Epithelial cell of prostate (primary cell): ENCODE measurements around the gene RAPH1.
"Not testable (repeated sequence)": the region's sequence is repeated elsewhere in the genome, so short reads cannot be mapped to it uniquely, and the experiment has no call there.

ENCODE experiments used
- DNase-seq: peaks from one replicate; pipeline ENCODE4 v3.0.0-alpha.2; 2011; ENCODE audit warnings: low read depth, low spot score
- H3K27ac ChIP-seq: fragments of 450-650 bp; 2 replicates; pipeline ENCODE4 v1.5.1; 2017; ENCODE audit warnings: mild to moderate bottlenecking

The RAPH1 gene

DNA sequence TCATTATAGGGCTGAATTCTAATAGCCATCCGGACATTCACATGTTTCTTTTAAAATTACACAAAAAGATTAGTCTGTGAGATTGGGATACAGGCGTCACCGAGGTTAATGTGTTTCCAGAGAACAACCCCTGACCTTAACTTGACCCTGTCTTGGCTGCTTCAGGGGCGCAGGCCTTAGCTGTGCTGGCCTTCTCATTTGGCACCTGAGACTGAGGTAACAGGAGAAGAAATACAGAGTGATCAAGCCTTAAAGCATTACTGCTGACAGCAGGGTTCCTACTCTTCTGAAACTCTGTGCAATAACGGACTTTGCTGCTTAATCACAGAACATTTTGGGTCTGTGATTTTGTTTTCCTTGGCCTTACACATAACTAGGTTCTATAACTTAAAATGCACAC, 92.6 kb downstream of the RAPH1 start:
- DNase-seq, result no peak
- no peak overlapping the region for H3K27ac ChIP-seq

DNA sequence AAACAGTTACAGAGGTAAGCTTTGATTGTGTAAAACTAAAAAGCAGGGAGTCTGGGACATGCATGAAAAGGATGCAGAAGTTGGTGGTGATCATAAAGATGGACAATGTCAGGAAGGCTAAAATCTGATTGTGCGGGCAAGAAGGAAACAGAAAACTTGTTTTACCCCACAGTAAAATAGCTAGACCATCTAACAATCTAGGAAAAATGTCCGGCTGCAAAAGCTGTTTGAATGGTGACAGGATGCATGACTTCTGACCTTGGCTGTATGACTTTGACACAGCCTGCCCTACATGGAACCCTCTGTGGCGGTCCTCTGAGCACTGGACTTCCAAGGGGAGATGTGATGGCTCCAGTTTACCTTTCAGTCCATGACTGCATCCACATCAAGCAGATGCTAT, 93.6 kb downstream of the RAPH1 start:
- no peak overlapping the region for H3K27ac ChIP-seq
- no peak for DNase-seq

DNA sequence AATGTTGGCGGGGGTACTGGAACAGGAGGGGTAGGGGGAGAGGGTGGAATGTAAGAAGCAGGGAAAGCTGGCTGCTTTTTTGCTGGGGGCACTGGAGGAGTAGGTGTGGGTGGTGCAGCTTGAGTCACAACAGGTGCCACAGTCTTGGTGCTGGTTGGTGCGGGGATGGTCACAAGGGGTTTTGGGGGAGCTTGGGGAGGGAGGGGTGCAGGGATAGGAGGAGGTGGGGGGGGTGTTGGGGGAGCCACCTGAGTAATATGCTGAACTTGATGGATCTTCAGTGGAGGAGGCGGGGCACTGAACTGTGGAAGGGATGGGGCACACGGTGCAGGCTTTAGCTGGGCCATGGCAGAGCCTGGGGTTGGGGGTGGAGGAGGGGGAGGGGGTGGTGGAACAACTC, 94.4 kb downstream of the RAPH1 start:
- DNase-seq, result no peak
- no peak overlapping the region for H3K27ac ChIP-seq

DNA sequence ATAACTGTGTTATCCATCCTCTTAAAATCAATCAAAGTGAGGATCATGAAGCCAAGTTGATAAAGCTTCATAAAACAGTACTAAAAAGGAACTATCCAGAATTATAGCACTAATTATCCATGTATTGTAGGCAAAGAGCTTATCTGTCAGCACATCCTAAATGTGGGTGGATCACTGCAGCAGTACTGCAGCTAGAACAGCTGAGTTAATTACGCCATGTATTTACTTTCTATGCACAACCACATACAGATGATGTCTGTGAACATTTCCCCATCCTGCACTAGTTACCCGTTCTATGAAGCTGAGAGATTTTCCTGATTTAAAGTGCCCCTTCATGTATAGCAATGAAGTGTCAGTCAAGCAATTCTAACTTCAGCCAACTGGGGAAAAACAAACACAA, 96.6 kb downstream of the RAPH1 start:
- H3K27ac ChIP-seq, result no peak overlapping the region
- DNase-seq, result no peak

DNA sequence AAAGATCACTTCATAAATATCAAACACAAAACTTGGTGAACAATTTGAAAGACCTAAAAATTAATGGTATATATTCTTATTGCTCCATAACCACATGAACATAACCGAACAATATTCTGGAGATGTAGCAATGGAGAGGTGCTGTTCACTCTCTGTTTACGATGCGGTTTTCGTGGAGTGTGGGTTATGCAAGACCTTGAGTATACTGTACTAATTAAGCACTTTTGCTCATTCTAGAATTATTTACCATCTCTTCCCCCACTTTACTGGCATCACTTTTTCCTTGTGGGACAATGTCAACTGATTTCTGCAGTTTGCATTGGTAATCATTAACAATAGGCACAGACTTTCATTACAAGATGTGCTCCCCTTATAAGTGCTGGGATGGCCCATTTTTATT, 97.6 kb downstream of the RAPH1 start:
- no peak overlapping the region for H3K27ac ChIP-seq
- DNase-seq, result no peak

DNA sequence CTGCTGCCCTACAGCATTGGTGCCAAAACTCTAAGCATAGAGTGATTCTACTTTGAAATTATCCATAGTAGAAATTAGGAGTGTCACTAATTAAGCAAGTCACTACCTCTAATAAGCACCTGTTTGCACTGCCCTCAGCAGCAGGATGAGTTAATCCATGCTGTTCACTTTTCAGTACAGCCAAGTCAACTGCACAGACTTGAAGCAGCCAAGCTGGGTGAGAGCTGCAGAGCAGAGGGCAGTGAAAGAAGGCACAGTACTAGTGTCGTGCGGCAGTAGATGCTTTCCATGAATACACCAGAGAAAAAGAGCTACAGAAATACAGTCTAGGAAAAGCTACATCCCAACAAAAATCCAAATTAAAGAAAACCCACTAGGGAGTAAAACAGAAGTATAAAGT, 98.6 kb downstream of the RAPH1 start:
- no peak overlapping the region for H3K27ac ChIP-seq
- DNase-seq, result no peak

DNA sequence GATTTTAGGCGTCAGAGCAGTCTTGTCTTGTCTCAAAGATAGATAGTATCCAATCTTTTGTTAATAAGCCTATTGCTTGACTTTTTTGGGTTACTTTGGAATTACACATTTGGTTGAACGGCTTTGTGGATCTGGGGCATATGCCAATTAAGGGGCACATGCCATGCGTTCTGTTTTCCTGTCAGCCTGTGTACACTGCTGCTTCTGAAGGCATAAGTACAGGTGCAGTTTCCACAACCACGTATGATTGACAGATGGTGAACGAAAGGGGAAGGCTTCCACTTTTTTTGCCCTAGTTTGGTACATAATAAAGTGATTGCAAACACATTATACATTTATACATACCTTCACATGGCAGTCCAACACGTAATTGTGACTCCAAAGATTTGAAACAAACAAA, 102.3 kb downstream of the RAPH1 start:
- no peak overlapping the region for H3K27ac ChIP-seq
- DNase-seq, result no peak

DNA sequence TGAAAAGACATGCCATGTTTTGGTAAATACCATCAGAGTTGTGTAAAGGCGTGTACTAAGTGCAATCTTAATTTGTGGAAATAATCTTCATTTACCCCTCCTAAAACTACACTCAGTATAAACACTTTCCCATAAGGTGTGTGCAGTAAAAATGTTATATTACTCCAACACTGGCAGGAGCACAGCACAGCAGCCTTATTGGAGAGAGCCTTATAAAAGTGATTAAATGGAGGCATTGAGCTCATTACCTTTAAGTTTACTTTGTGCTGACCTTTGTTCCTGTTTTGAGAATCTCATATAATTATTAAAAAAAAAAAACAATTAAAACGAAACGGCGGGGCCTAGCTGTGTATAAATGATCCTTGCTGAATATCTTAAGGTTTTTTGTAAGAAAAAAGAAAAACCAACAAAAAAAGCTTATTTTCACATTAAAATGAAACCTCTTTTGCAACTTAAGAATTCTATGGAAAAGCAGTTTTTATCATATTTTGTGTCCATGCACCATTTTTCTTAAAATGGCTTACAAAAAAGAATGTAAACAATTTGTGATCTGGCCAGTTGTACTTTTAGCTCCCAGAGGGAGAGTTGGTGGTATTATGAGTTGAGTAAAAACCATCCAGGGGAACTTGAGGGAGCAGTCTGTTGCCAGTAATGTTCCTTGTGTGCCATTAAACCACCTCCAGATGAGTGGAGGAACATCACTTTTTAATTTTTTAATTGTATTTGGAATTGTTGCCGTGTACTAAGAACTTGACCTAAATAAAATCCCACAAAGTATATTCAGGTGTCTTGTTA, 103.5 kb downstream of the RAPH1 start:
- DNase-seq, result no peak
- H3K27ac ChIP-seq, result no peak overlapping the region

DNA sequence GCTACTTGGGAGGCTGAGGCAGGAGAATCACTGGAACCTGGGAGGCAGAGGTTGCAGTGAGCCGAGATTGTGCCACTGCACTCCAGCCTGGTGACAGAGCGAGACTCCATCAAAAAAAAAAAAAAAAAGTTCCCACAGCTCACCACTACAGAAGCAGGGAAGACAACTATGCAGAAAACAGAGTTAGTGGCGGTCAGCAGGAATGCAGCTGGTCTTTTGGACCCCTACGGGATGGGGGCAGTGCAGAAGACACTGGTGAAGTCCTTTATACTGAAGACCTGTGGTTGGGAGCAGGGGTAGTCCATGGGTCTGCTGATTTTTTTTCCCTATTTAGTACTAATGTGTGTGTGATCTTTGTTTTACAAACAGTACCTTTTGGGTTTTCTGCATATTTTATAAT, 105.5 kb downstream of the RAPH1 start:
- DNase-seq, H3K27ac ChIP-seq: not testable (repeated sequence)

DNA sequence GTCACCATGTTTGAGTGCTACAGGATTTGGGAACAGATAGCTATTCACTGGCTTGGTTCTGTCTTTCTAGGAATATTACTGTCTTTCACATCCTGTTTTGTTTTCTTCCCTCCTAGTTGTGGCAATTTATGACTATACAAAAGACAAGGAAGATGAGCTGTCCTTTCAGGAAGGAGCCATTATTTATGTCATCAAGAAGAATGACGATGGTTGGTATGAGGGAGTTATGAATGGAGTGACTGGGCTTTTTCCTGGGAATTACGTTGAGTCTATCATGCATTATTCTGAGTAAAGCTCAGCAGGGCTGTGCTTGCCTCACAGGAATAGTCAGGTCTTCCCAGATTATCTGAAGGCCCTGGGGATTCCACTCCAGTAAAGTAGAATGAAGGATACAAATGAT, 108.0 kb downstream of the RAPH1 start:
- H3K27ac ChIP-seq, result peak overlapping the region; percentile 11
- DNase-seq, result no peak

DNA sequence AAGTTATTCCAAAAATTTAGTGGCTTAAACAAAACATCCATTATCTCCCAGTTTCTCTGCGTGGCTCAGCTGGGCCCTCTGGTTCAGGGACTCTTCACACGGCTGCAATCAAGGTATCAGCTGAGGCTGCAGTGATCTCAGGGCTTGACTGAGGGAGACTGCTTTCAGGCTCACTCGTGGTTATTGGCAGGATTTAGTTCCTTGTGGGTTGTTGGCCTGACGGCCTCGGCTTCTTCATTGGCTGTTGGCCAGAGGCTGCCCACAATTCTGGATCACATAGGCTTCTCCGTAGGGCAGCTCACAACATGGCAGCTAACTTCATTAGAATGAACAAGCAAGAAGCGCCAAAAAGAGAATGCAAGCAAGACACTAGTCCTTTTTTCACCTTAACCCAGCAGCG, 116.8 kb downstream of the RAPH1 start:
- no peak overlapping the region for H3K27ac ChIP-seq
- DNase-seq, result no peak

DNA sequence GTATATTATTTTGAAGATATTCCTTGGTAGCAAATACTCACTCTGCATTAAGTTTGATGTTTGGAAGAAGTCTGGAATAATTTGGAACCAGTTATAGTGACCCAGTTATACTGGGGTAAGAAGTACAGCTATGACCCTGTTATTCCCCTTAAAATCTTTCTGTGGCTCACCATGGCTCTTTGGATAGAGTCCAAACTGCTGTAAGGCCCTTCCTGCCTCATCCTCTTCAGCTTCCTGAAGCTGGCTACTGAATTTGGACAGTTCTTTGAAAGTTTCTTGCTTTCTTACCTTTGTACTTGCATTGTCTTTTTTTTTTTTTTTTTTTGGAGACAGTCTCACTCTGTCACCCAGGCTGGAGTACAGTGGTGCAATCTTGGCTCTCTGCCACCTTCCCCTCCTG, 121.3 kb downstream of the RAPH1 start:
- no peak for DNase-seq
- no peak overlapping the region for H3K27ac ChIP-seq

DNA sequence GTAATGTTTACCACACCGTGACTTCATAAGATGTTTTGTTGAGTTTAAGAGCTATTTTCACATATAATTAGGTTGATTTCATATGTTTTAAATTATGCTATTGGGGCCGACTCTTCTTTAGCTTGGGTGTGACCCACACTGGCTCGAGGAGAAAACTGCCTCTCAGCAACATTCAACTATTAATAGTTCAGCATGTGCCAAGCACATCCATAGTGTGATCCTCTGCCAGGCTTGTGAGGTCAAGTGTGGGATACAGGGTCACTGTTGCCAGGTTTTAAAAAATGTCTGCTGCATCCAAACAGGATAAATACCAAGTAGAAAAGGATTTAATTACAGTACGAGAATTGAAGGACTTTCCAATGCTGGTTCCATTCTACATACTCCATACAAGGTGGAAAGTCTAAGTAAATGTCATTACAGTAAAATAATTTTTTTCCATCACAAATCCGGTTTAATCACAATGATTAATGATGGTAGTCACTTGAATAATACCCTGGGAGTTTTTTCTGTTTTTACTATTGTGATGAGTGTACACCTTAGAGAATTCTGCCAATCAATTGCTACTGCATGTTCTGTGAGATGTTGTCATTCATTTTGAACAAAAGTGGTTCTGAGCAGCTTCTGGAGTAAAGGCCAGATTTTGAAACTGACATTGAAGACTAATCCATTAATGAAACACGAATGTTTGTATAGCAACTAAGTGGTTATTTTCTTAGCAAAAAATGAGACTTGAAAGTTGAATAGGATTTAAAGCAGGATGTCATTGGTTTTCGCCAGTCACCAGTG, 122.4 kb downstream of the RAPH1 start:
- no peak overlapping the region for H3K27ac ChIP-seq
- no peak for DNase-seq

DNA sequence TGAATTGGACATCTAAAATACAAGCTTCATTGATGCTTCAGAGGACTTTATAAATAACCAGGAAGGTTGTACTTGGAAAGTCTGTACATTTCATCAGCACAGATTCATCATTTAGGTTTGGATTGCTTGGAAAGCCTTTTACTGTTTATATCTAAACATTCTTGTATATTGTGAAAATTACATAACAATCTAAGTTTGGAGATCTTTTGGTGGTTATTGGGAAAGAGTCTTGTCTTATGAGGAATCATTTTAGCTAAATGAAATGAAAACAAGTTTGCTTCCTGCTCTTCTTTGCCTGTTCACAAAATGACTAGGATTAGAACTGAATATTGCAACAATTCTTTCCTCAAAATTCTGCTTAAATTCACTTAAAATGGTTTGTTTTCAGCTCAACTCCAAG, 127.6 kb downstream of the RAPH1 start:
- no peak overlapping the region for H3K27ac ChIP-seq
- DNase-seq, result no peak

DNA sequence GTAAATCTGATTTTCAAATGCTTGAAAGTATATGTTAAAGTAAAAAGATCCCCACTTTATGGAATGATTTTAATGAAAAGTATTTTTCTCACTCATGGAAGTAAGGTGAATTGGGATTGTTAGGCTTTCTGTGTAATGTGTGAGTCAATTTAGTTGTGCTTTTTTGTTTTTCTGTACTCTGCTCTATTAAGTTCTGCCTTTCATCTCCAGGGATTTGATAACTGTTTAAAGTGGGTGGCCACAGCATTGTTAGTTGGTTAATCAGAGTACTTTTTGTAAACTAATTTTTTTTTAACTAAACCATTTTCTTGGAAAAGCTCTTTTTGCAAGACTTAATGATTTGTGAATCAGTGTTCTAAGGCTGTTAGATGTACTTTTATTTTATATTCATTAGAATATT, 130.1 kb downstream of the RAPH1 start:
- DNase-seq, result no peak

DNA sequence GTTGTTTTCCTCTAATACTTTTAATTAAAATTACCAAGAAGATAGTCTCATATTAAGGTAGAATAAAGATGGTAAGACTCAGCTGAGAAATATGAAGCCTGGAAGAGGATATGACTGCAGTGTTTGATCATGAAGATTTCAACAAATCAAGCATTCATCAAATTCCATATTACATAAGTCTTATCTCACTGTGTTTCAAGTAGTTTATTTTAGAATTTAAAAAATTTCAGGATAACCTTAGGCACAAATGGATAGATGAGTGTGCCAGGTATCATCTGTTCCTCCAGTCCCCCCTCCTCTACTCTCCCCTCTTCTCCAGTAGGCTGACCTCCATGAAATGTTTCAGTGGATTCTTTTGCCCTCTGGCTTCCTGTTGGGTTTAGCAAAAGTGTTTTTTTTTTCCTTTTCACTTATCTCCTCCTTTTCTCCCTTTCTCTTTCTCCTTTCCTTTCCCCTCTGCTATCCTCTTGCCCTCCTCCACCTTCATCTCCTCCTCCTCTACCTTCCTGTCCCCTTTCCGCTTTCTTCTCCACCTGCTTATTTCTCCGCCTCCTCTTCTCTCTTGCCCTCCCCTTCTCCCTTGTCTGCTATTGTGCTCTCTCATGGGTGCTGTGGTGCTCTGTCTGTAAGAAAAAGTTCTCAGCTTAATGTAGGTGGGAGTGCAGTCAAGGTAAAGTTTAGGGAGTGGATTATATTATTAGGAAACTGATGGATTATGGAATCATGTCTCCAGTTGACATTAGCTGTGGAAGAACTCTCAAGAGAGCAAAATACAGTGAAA, 134.1 kb downstream of the RAPH1 start:
- no peak for DNase-seq
- peak overlapping the region; percentile 48 for H3K27ac ChIP-seq

More for the DNA sequence above, 130.1 kb downstream of the RAPH1 start:
- no peak overlapping the region for H3K27ac ChIP-seq

DNA sequence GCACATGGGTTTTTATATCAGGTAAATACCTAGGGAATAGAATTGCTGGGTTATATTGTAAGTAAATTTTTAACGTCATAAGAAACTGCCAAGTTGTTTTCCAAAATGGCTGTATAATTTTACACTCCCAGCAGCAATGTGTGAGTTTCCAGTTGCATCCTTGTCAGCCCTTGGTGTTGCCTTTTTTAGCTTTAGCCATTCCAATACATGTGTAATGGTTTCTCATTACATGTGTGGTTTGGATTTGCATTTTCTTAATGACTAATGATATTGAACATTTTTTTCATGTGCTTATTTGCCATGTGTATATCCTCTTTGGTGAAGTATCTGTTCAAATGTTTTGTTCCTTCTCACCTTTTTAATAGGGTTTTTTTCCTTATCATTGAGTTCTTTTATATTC, 136.1 kb downstream of the RAPH1 start:
- no peak for DNase-seq
- H3K27ac ChIP-seq, result no peak overlapping the region

DNA sequence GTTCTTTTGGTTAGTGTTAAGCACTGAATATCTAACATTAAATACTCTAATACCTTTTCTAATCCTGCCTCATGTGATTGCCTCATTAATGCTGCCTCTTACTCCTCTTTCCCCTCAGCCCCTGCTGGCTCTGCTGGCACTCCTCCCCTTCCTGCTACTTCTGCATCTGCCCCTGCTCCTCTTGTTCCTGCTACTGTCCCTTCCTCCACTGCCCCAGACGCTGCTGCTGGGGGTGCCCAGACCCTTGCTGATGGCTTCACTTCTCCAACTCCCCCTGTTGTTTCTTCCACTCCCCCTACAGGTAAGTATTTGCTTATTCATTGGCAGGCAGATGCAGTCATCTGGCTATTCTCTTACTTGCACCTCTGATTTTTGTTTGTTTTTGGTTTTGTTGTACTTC, 138.4 kb downstream of the RAPH1 start:
- DNase-seq, result no peak
- H3K27ac ChIP-seq, result no peak overlapping the region

DNA sequence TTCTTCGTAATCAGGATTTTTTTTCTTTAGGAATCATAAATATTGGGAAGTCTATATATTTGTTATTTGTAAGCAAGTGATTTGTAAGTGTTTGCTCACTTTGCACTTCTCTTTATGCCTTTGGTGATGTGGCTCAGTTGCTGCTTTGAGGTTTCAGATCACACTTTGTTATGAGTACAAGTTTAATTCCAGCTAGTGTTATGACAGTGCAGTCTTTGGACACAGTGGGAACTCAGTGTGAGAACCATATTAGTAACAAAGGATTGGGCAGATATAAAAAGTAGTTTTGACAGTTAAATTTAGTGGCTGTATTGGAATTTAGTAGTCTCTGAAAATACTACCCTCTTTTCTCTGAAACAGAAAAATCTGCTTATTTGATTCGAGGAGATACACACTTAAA, 139.2 kb downstream of the RAPH1 start:
- H3K27ac ChIP-seq, result no peak overlapping the region
- no peak for DNase-seq

DNA sequence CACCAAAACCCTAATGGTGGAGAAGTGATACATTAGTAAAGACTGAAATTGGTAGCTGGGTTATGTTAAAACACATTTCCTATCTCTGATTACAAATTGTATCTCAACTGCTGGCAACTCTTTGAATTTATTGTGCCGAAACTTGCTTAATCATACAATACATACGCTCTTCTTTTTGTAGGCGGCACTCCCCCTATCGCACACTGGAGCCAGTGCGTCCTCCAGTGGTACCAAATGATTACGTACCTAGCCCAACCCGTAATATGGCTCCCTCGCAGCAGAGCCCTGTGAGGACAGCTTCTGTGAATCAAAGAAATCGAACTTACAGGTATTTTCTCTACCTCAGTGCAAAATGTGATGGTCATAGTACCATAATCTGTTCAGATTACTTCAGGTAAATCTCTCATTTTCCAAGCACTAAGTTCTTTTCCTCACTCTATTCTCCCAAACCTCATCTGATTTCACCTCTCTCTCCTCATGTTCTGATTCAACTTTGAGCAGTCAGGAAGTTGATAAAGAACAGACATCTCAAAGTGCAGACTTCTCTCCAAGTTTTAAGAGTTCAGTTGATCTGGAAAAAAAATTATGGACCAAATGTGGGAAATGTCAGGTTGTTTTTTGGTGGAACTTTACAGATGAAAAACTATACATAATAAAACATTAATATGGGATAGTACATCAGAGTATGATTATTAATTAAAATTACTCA, 140.4 kb downstream of the RAPH1 start:
- DNase-seq, result no peak
- no peak overlapping the region for H3K27ac ChIP-seq
